ENCODE data around the gene SNN.

SNN gene

DNA sequence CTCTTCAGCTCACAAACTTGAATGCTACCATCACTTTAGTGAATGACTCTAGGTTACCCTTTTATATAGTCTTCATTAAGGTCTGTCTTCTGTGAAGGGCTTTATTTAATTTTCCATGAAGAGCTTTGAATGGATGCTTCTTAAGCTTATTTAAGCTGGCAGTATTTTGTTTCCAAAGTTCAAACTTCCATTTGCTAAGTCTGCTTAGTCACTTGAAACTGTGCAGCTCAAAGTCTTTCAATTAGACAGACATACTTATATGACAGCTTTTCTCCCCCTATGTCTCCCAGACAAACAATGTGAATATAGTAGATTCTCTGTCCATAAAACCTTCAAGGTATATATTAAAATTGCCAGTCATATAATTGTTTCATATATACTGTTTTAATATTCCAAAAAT is 50.9 kb downstream of the SNN start:
- peaks cover 9 to 72% of the 10 kb centered on the region in 2 donors for H3K36me3 ChIP-seq (replicated peaks in 1 of 2; ENCODE audit: control insufficient read depth in 2 of 2, insufficient read depth in 2 of 2, low read length in 2 of 2)
- H4K8ac ChIP-seq (ENCODE audit: low read depth, low read length), result no peak overlapping the region
- no peaks in the 10 kb centered on the region for H3K79me1 ChIP-seq (ENCODE audit: low read depth, low read length)

DNA sequence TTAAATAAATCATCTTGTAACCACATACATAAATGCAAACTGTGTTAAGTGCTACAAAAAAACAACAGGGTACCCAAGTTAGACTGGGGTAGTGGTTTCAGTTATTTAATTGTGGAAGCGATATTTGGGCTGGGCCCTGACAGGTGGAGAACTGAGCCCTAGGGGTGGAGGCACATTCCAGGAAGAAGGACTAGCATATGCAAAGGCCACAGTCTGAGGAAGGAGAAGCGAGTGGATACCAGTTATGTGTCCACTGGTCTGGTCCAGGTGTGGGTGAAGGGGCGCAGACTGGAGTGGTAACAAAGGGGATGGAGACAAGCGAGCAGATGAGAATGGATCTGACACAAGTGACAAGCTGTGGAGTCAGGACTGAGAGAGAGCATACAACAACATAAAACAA is 51.5 kb downstream of the SNN start:
- Histone ChIP-seq H2BK5ac (ENCODE audit: low read length) (no peak overlapping the region), H4K8ac (ENCODE audit: low read depth, low read length) (no peak overlapping the region), H3K27ac (replicated peaks; ENCODE audit: low read length) (no peak overlapping the region), H3K36me3 (replicated peaks in 1 of 2; ENCODE audit: control insufficient read depth in 2 of 2, insufficient read depth in 2 of 2, low read length in 2 of 2) (peaks cover 9 to 75% of the 10 kb centered on the region in 2 donors), H3K23ac (ENCODE audit: low read depth, low read length, poor library complexity) (no peak overlapping the region), H2BK12ac (ENCODE audit: low read length) (no peak overlapping the region), H3K9ac (ENCODE audit: low read depth, low read length, poor library complexity) (no peak overlapping the region), H3K79me1 (ENCODE audit: low read depth, low read length) (no peaks in the 10 kb centered on the region), H3K4me2 (ENCODE audit: insufficient read depth, low read length, poor library complexity, severe bottlenecking) (no peak overlapping the region), H3K18ac (ENCODE audit: low read length) (no peak overlapping the region), H2AK5ac (ENCODE audit: low read depth, low read length) (no peak overlapping the region), H3K4ac (ENCODE audit: low read length) (no peak overlapping the region), H3K27me3 (ENCODE audit: control insufficient read depth in 3 of 3, insufficient read depth in 3 of 3, low read depth in 1 of 3, low read length in 3 of 3) (no peaks in the 10 kb centered on the region), H3K14ac (ENCODE audit: low read length) (no peak overlapping the region), H3K4me3 (ENCODE audit: low read length in 2 of 2) (no peak overlapping the region), H3K4me1 (ENCODE audit: control insufficient read depth in 2 of 2, insufficient read depth in 1 of 2, low read depth in 1 of 2, low read length in 2 of 2) (no peaks in the 10 kb centered on the region), H2BK120ac (ENCODE audit: low read depth, low read length) (no peak overlapping the region), H2BK15ac (ENCODE audit: low read length) (no peak overlapping the region), H4K91ac (ENCODE audit: low read depth, low read length, poor library complexity) (no peak overlapping the region), H2AFZ (ENCODE audit: low read length) (no peak overlapping the region), H3K9me3 (replicated peaks in 1 of 2; ENCODE audit: control insufficient read depth in 2 of 2, insufficient read depth in 1 of 2, low read depth in 1 of 2, low read length in 2 of 2) (no peaks in the 10 kb centered on the region)
- no CpG with 5 or more reads among the region's 4 CpGs for WGBS, 2 donors (ENCODE audit: extremely low coverage in 2 of 2, insufficient read length in 2 of 2, insufficient replicate concordance in 1 of 2)
- no peak for DNase-seq (ENCODE audit: low spot score)

More for the DNA sequence above, 50.9 kb downstream of the SNN start:
- H3K4me2 ChIP-seq (ENCODE audit: insufficient read depth, low read length, poor library complexity, severe bottlenecking), result no peak overlapping the region
- H2AK5ac ChIP-seq (ENCODE audit: low read depth, low read length), result no peak overlapping the region
- H3K27ac ChIP-seq (replicated peaks; ENCODE audit: low read length), result no peak overlapping the region
- no peaks in the 10 kb centered on the region for H3K27me3 ChIP-seq (ENCODE audit: control insufficient read depth in 3 of 3, insufficient read depth in 3 of 3, low read depth in 1 of 3, low read length in 3 of 3)
- no peak overlapping the region for H2BK120ac ChIP-seq (ENCODE audit: low read depth, low read length)
- DNase-seq (ENCODE audit: low spot score), result no peak
- no peaks in the 10 kb centered on the region for H3K4me1 ChIP-seq (ENCODE audit: control insufficient read depth in 2 of 2, insufficient read depth in 1 of 2, low read depth in 1 of 2, low read length in 2 of 2)
- H3K9me3 ChIP-seq (replicated peaks in 1 of 2; ENCODE audit: control insufficient read depth in 2 of 2, insufficient read depth in 1 of 2, low read depth in 1 of 2, low read length in 2 of 2), result no peaks in the 10 kb centered on the region
- no peak overlapping the region for H3K14ac ChIP-seq (ENCODE audit: low read length)
- no peak overlapping the region for H2BK15ac ChIP-seq (ENCODE audit: low read length)
- no peak overlapping the region for H2AFZ ChIP-seq (ENCODE audit: low read length)
- H3K4me3 ChIP-seq (ENCODE audit: low read length in 2 of 2), result no peak overlapping the region
- no peak overlapping the region for H3K4ac ChIP-seq (ENCODE audit: low read length)
- no peak overlapping the region for H3K18ac ChIP-seq (ENCODE audit: low read length)
- no peak overlapping the region for H3K23ac ChIP-seq (ENCODE audit: low read depth, low read length, poor library complexity)
- no peak overlapping the region for H3K9ac ChIP-seq (ENCODE audit: low read depth, low read length, poor library complexity)
- no peak overlapping the region for H2BK5ac ChIP-seq (ENCODE audit: low read length)
- H4K91ac ChIP-seq (ENCODE audit: low read depth, low read length, poor library complexity), result no peak overlapping the region
- no peak overlapping the region for H2BK12ac ChIP-seq (ENCODE audit: low read length)

DNA sequence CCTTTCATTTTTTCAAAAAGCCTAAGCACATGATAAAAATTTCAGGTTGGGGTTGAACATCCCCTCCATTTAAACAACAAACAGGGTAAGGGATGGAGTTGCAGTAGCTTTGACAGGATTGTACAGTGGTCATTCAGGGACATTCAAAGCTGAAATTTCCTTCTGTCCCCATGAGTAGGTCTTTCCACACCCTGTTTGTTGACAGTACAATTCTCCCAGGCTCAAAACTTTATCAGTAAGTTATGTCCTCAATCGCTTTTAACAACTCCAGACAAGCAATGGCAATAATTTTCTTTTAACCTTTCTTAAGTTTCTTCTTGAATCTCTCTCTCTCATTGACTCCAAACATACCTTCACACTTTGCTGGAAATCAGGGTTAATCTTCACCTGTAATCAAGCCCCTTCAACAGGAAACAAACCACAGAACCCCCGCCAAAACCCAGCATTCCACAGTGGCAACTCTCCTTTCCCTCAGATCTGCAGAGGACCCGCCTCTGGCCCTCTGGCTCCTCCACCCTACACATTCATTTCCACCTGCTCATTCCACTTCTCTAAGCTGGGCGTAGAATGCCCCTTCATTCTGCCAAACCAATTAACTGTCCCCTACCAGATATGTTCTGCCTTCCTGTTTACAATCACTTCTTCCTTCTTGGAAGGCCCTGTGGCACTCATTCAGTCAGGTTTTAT is 53.7 kb downstream of the SNN start:
- no peak overlapping the region for H3K18ac ChIP-seq (ENCODE audit: low read length)
- H3K36me3 ChIP-seq (replicated peaks in 1 of 2; ENCODE audit: control insufficient read depth in 2 of 2, insufficient read depth in 2 of 2, low read length in 2 of 2), result peaks cover 9 to 83% of the 10 kb centered on the region in 2 donors
- H3K4me1 ChIP-seq (ENCODE audit: control insufficient read depth in 2 of 2, insufficient read depth in 1 of 2, low read depth in 1 of 2, low read length in 2 of 2), result no peaks in the 10 kb centered on the region
- H3K9ac ChIP-seq (ENCODE audit: low read depth, low read length, poor library complexity), result no peak overlapping the region
- H2AK5ac ChIP-seq (ENCODE audit: low read depth, low read length), result no peak overlapping the region
- H3K79me1 ChIP-seq (ENCODE audit: low read depth, low read length), result no peaks in the 10 kb centered on the region
- H3K23ac ChIP-seq (ENCODE audit: low read depth, low read length, poor library complexity), result no peak overlapping the region
- H3K27ac ChIP-seq (replicated peaks; ENCODE audit: low read length), result no peak overlapping the region
- no peak overlapping the region for H2BK120ac ChIP-seq (ENCODE audit: low read depth, low read length)
- no peak overlapping the region for H4K8ac ChIP-seq (ENCODE audit: low read depth, low read length)
- DNase-seq (ENCODE audit: low spot score), result no peak
- H3K27me3 ChIP-seq (ENCODE audit: control insufficient read depth in 3 of 3, insufficient read depth in 3 of 3, low read depth in 1 of 3, low read length in 3 of 3), result no peaks in the 10 kb centered on the region
- no peak overlapping the region for H2BK12ac ChIP-seq (ENCODE audit: low read length)
- H3K4me3 ChIP-seq (ENCODE audit: low read length in 2 of 2), result no peak overlapping the region
- H3K9me3 ChIP-seq (replicated peaks in 1 of 2; ENCODE audit: control insufficient read depth in 2 of 2, insufficient read depth in 1 of 2, low read depth in 1 of 2, low read length in 2 of 2), result no peaks in the 10 kb centered on the region
- H4K91ac ChIP-seq (ENCODE audit: low read depth, low read length, poor library complexity), result no peak overlapping the region
- H2BK15ac ChIP-seq (ENCODE audit: low read length), result no peak overlapping the region
- no peak overlapping the region for H3K4me2 ChIP-seq (ENCODE audit: insufficient read depth, low read length, poor library complexity, severe bottlenecking)
- WGBS, 2 donors (ENCODE audit: extremely low coverage in 2 of 2, insufficient read length in 2 of 2, insufficient replicate concordance in 1 of 2), result no CpG with 5 or more reads among the region's 4 CpGs
- H3K4ac ChIP-seq (ENCODE audit: low read length), result no peak overlapping the region
- H3K14ac ChIP-seq (ENCODE audit: low read length), result no peak overlapping the region
- H2AFZ ChIP-seq (ENCODE audit: low read length), result no peak overlapping the region
- H2BK5ac ChIP-seq (ENCODE audit: low read length), result no peak overlapping the region

DNA sequence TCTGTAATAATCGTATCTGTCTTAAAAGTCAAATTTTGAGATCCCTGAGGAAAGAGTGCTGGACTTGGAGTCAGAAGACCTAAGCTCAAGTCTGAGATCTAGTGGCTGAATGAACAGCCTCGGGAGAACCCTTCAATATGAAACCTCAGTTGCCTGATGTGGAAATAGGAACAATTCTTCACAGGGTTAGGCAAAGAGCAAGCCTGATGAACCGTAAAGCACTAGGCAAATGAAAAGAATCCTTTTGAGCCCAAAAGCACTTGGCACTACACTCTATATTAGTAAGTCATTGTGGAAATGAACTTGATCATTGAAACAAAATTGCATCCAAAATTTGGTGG is 54.2 kb downstream of the SNN start:
- no CpG with 5 or more reads among the region's 3 CpGs for WGBS, 2 donors (ENCODE audit: extremely low coverage in 2 of 2, insufficient read length in 2 of 2, insufficient replicate concordance in 1 of 2)
- H3K27me3 ChIP-seq (ENCODE audit: control insufficient read depth in 3 of 3, insufficient read depth in 3 of 3, low read depth in 1 of 3, low read length in 3 of 3), result no peaks in the 10 kb centered on the region
- H2AK5ac ChIP-seq (ENCODE audit: low read depth, low read length), result no peak overlapping the region

More for the DNA sequence above, 54.2 kb downstream of the SNN start:
- Histone ChIP-seq H3K79me1 (ENCODE audit: low read depth, low read length) (no peaks in the 10 kb centered on the region), H3K18ac (ENCODE audit: low read length) (no peak overlapping the region), H3K9me3 (replicated peaks in 1 of 2; ENCODE audit: control insufficient read depth in 2 of 2, insufficient read depth in 1 of 2, low read depth in 1 of 2, low read length in 2 of 2) (no peaks in the 10 kb centered on the region), H2BK15ac (ENCODE audit: low read length) (no peak overlapping the region), H3K4me2 (ENCODE audit: insufficient read depth, low read length, poor library complexity, severe bottlenecking) (no peak overlapping the region), H3K9ac (ENCODE audit: low read depth, low read length, poor library complexity) (no peak overlapping the region), H3K27ac (replicated peaks; ENCODE audit: low read length) (no peak overlapping the region), H4K91ac (ENCODE audit: low read depth, low read length, poor library complexity) (no peak overlapping the region), H4K8ac (ENCODE audit: low read depth, low read length) (no peak overlapping the region), H3K36me3 (replicated peaks in 1 of 2; ENCODE audit: control insufficient read depth in 2 of 2, insufficient read depth in 2 of 2, low read length in 2 of 2) (peaks cover 9 to 88% of the 10 kb centered on the region in 2 donors), H3K4me1 (ENCODE audit: control insufficient read depth in 2 of 2, insufficient read depth in 1 of 2, low read depth in 1 of 2, low read length in 2 of 2) (no peaks in the 10 kb centered on the region), H2BK12ac (ENCODE audit: low read length) (no peak overlapping the region), H2AFZ (ENCODE audit: low read length) (no peak overlapping the region), H2BK5ac (ENCODE audit: low read length) (no peak overlapping the region), H3K4me3 (ENCODE audit: low read length in 2 of 2) (no peak overlapping the region), H3K23ac (ENCODE audit: low read depth, low read length, poor library complexity) (no peak overlapping the region), H3K4ac (ENCODE audit: low read length) (no peak overlapping the region), H2BK120ac (ENCODE audit: low read depth, low read length) (no peak overlapping the region), H3K14ac (ENCODE audit: low read length) (no peak overlapping the region)
- DNase-seq (ENCODE audit: low spot score), result no peak
